ENCODE measurements around the gene BABAM1. TPM values are rescaled to one million over a fixed set of nuclear protein-coding genes. Genes with fewer than 3 reads are reported as not detected.
A peak's percentile ranks its signal among the peaks of the same experiment; 100 is the strongest.

Gene BABAM1
- total RNA-seq, 4 donors from 2014 or later, result 54.6 to 66.8 (median 63.7) TPM

DNA sequence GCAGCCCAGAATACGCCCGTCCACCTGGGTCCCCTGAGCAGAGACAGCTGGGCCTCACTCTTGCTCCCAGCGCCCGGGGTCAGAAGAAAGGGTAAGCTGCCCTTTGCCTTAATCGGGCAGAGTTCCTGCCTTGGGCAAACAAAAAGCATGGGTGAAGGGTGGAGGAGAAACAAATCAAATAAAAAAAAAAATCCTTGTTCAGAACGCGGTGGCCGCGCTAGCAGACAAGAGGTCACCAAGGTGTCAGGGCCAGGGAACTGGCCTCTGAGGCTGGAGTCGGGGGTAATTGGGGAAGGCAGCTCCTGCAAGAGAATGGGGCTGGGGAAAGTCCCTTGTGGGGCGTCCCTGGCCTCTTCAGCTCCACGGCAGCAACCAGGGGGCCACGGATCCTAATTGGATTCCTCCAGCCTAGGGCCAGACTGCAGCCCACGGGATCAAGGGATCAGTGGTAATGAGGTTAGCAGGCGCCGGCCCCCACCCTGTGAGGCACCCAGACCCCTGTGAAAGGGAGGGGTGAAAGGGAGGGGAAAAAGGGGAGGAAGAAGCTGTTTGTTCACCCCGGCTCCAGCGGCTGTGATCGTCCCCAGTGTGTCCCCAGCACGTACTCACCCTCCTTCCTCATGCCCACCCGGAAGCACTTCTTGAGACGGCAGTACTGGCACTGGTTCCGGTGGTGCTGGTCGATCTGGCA, 27.0 kb upstream of the BABAM1 start:
- peaks cover 25% of the 10 kb centered on the region for H3K36me3 ChIP-seq
- TF ChIP-seq EP300 (IDR thresholded peaks at IDR 0.05) (no peak), POLR2A (IDR thresholded peaks at IDR 0.05) (no peak), POLR2AphosphoS5 (IDR thresholded peaks at IDR 0.05) (no peak)
- TF ChIP-seq, protein P1, sequence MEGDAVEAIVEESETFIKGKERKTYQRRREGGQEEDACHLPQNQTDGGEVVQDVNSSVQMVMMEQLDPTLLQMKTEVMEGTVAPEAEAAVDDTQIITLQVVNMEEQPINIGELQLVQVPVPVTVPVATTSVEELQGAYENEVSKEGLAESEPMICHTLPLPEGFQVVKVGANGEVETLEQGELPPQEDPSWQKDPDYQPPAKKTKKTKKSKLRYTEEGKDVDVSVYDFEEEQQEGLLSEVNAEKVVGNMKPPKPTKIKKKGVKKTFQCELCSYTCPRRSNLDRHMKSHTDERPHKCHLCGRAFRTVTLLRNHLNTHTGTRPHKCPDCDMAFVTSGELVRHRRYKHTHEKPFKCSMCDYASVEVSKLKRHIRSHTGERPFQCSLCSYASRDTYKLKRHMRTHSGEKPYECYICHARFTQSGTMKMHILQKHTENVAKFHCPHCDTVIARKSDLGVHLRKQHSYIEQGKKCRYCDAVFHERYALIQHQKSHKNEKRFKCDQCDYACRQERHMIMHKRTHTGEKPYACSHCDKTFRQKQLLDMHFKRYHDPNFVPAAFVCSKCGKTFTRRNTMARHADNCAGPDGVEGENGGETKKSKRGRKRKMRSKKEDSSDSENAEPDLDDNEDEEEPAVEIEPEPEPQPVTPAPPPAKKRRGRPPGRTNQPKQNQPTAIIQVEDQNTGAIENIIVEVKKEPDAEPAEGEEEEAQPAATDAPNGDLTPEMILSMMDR (IDR thresholded peaks at IDR 0.05), result no peak
- H3K27me3 ChIP-seq, result no peaks in the 10 kb centered on the region
- no peak for DNase-seq (ENCODE audit: low spot score in 2 of 2)
- H3K4me1 ChIP-seq, result peaks cover 49% of the 10 kb centered on the region
- H3K4me3 ChIP-seq, result no peak overlapping the region
- no peak overlapping the region for H3K27ac ChIP-seq
- WGBS, result 82% methylated on average over 23 of the region's 24 CpGs
- no peaks in the 10 kb centered on the region for H3K9me3 ChIP-seq

DNA sequence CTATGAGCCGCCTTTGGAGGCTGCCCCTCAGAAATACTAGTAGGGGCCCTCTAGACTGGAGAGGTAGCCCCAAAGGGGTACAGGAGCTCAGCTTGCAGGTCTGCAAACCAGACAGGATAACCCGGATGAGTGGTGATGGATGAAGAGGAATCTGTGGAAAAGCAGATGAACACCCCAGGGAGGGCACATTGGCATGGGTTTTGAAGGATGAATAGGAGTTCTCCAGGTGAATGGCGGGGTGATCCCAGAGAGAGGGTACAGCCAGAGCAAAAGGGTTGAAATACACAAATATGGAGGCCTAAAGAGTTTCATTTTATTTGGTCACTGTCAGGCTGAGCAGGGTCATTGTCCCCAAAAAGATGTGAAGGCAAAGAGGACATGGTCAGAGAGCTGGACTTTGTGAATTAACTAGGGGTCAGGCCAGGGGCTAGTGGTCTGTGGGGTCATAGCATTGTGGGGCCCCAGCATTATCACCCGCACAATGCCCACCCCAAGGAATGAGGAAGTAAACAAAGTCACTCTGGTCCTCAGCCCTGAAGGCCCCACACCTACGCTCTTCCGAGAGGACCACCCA, 26.3 kb upstream of the BABAM1 start:
- Histone ChIP-seq H3K4me3 (no peak overlapping the region), H3K36me3 (peaks cover 25% of the 10 kb centered on the region), H3K27ac (no peak overlapping the region), H3K4me1 (peaks cover 42% of the 10 kb centered on the region), H3K9me3 (no peaks in the 10 kb centered on the region), H3K27me3 (no peaks in the 10 kb centered on the region)
- TF ChIP-seq EP300 (IDR thresholded peaks at IDR 0.05), result no peak
- TF ChIP-seq, protein P1 (IDR thresholded peaks at IDR 0.05), result no peak
- no peak for TF ChIP-seq POLR2A (IDR thresholded peaks at IDR 0.05)
- TF ChIP-seq POLR2AphosphoS5 (IDR thresholded peaks at IDR 0.05), result no peak
- WGBS, result 93% methylated on average over 6 of the region's 6 CpGs
- no peak for DNase-seq (ENCODE audit: low spot score in 2 of 2)

DNA sequence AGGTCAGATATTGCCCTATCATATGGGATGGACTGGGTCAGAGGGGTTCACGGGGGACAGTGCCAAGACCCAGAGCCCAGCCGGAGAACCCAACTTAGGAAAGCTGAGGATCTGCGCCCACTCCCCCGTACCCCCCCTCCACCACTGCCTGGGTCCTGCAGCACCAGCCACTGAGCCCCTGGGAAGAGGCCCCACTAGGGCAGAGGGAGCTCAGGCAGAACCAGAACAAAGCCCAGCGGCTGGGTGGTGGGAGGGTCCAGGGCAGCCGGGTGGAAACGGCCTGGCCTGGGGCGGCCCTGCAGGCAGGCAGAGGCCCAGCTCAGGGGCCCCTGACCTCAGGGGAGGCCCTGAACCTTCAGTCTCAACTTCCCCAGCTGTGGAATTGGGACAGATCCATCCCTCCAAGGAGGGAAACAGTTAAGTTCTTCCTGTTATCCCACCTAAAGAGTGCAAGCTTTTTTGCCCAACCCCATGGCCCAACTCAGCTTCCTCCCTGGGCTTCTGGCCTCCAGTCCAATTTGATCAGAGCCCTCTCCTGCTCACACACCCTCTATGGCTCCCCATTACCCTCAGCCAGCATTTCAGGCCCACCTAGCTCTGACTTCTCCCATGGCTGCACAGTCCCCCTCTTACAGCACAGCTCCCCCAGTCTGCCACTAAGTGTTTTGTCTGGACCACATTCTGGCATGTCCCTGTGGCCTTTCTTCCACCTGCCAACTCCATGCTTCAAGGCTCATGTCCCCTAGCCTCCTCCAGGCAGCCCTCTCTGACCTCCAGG, 24.6 kb upstream of the BABAM1 start:
- Histone ChIP-seq H3K4me1 (peaks cover 40% of the 10 kb centered on the region), H3K36me3 (peaks cover 25% of the 10 kb centered on the region), H3K9me3 (no peaks in the 10 kb centered on the region), H3K27me3 (no peaks in the 10 kb centered on the region), H3K4me3 (no peak overlapping the region), H3K27ac (no peak overlapping the region)
- no peak for DNase-seq (ENCODE audit: low spot score in 2 of 2)
- TF ChIP-seq POLR2A (IDR thresholded peaks at IDR 0.05) (no peak), EP300 (IDR thresholded peaks at IDR 0.05) (no peak), POLR2AphosphoS5 (IDR thresholded peaks at IDR 0.05) (no peak)
- TF ChIP-seq, protein P1 (IDR thresholded peaks at IDR 0.05), result no peak
- 100% methylated on average over 2 of the region's 8 CpGs for WGBS

DNA sequence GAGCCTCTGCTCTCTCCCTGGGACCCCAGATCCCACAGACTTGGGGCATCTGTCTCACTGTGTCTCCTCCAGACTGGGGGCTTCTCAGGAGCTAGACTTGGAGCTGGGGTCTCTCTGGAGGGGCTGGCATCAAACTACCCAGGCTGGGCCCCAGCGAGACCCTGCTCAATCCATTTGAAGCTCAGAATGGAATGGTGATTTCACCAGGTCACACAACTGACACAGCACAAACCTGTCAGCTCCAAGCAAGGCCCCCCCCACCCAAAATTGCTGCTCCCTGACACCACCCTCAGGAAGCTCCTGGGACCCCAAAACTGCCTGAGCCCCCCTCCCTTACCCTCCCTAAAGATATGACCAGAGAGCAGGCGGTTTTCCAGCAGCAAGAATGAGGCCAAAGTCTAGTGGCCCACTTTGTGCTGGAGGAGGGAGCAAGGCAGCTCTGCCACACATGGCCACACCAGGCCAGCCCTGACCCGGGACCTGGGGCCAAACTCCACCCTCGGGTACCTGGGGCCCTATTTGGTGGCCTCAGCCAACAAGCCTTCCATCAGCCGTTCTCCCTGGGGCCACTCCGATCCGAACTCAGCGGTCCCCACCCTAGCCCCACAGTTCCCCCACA, 23.9 kb upstream of the BABAM1 start:
- H3K36me3 ChIP-seq, result peaks cover 22% of the 10 kb centered on the region
- H3K9me3 ChIP-seq, result no peaks in the 10 kb centered on the region
- peaks cover 47% of the 10 kb centered on the region for H3K4me1 ChIP-seq
- TF ChIP-seq POLR2AphosphoS5 (IDR thresholded peaks at IDR 0.05), result no peak
- no peak for TF ChIP-seq POLR2A (IDR thresholded peaks at IDR 0.05)
- no peak for TF ChIP-seq EP300 (IDR thresholded peaks at IDR 0.05)
- TF ChIP-seq, protein P1 (IDR thresholded peaks at IDR 0.05), result no peak
- 25% methylated on average over 4 of the region's 8 CpGs for WGBS
- H3K27me3 ChIP-seq, result no peaks in the 10 kb centered on the region
- H3K27ac ChIP-seq, result peak overlapping the region; percentile 83
- DNase-seq (ENCODE audit: low spot score in 2 of 2), result no peak
- peak overlapping the region; percentile 82 for H3K4me3 ChIP-seq

Measured in suprapubic skin (tissue), 4 donors.